Measurements from ENCODE around the gene IGF2. TPM values are rescaled to one million over a fixed set of nuclear protein-coding genes. Genes with fewer than 3 reads are reported as not detected.

The IGF2 gene
- total RNA-seq, 2 donors from 2014 or later: 0.21 to 0.77 TPM

DNA sequence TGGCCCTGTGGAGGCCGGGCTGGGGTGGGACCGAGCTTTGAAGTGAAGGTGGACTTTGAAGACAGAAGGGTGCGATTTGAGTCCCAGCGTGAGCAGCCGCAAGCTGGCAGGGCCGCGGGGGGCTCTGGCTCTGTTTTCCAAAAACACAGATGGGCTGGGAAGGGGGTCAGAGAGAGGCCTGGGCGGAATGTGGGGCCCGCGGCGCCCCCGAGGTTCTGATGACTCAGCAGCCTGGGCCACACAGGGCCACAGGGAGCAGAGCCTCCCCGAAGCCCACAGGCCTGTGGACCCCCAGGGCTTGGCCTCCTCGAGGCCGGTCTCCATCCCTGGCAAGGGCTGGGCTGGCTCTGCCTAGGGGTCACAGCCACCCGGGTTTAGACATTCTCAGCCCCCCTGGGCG, 15.7 kb upstream of the IGF2 start:
- ATAC-seq: no peak
- Mint-ChIP-seq H3K4me1 (peaks cover 5% of the 10 kb centered on the region), H3K4me3 (no peak overlapping the region), H3K36me3 (ENCODE audit: low read depth) (no peaks in the 10 kb centered on the region), H3K27me3 (peaks cover 15% of the 10 kb centered on the region), H3K27ac (no peak overlapping the region)
- no peak for DNase-seq
- no peaks in the 10 kb centered on the region for H3K9me3 ChIP-seq (ENCODE audit: control insufficient read depth, low read length, poor library complexity, severe bottlenecking)

GRCh38 chr11:2154195-2154585, 15.0 kb upstream of the IGF2 start:
- DNase-seq (no peak), ATAC-seq (no peak)
- no peaks in the 10 kb centered on the region for H3K9me3 ChIP-seq (ENCODE audit: control insufficient read depth, low read length, poor library complexity, severe bottlenecking)
- peaks cover 5% of the 10 kb centered on the region for H3K4me1 Mint-ChIP-seq
- H3K27me3 Mint-ChIP-seq: peaks cover 17% of the 10 kb centered on the region
- no peak overlapping the region for H3K4me3 Mint-ChIP-seq
- H3K27ac Mint-ChIP-seq: no peak overlapping the region
- H3K36me3 Mint-ChIP-seq (ENCODE audit: low read depth): no peaks in the 10 kb centered on the region

GRCh38 chr11:2153581-2154194, 14.5 kb upstream of the IGF2 start:
- no peaks in the 10 kb centered on the region for H3K9me3 ChIP-seq (ENCODE audit: control insufficient read depth, low read length, poor library complexity, severe bottlenecking)
- H3K4me3 Mint-ChIP-seq: no peak overlapping the region
- H3K27me3 Mint-ChIP-seq: peaks cover 22% of the 10 kb centered on the region
- peaks cover 5% of the 10 kb centered on the region for H3K4me1 Mint-ChIP-seq
- no peak overlapping the region for H3K27ac Mint-ChIP-seq
- no peaks in the 10 kb centered on the region for H3K36me3 Mint-ChIP-seq (ENCODE audit: low read depth)
- DNase-seq: no peak
- ATAC-seq: no peak

DNA sequence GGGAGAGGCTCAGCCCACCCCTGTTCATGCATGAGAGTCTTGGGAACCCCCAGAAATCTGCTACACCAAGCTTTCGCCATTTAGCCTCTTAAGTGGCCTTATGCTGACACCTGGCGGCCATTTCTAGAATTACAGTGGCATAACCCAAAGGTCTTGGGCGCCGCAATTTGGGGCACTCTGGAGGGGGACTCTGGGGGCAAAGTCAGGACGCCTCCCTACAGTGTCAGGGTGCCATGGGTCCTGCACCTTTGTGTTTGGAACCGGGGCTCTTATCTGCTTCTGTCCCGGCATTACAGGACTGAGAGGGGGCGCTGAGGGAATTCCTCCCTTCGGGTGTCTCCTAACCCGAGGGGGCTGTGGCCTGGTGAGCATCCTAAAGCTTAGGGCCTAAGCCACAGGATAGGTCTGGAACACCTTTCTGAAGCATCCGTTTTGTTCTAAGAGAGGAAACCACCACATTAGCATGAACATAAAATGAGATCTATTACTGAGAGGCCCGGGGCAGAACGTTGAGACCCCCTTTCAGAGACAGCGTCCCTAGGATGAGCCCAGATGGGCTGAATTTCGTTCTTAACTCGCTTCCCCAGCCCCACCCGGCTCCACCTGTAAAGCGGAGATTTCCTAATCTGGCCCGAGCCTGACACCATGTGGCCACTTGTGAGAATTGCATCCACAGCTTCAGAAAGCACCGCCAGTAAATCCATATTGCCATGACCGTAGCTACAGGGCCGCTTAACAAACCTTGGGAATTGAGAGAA, 12.5 kb upstream of the IGF2 start:
- H3K36me3 Mint-ChIP-seq (ENCODE audit: low read depth): no peaks in the 10 kb centered on the region
- peak; percentile 55 to 74 (median 67) for DNase-seq
- H3K27ac Mint-ChIP-seq: no peak overlapping the region
- no peaks in the 10 kb centered on the region for H3K9me3 ChIP-seq (ENCODE audit: control insufficient read depth, low read length, poor library complexity, severe bottlenecking)
- peaks cover 5% of the 10 kb centered on the region for H3K4me1 Mint-ChIP-seq
- peak; percentile 89 for ATAC-seq
- peak overlapping the region; percentile 67 for H3K4me3 Mint-ChIP-seq
- peaks cover 39% of the 10 kb centered on the region for H3K27me3 Mint-ChIP-seq

DNA sequence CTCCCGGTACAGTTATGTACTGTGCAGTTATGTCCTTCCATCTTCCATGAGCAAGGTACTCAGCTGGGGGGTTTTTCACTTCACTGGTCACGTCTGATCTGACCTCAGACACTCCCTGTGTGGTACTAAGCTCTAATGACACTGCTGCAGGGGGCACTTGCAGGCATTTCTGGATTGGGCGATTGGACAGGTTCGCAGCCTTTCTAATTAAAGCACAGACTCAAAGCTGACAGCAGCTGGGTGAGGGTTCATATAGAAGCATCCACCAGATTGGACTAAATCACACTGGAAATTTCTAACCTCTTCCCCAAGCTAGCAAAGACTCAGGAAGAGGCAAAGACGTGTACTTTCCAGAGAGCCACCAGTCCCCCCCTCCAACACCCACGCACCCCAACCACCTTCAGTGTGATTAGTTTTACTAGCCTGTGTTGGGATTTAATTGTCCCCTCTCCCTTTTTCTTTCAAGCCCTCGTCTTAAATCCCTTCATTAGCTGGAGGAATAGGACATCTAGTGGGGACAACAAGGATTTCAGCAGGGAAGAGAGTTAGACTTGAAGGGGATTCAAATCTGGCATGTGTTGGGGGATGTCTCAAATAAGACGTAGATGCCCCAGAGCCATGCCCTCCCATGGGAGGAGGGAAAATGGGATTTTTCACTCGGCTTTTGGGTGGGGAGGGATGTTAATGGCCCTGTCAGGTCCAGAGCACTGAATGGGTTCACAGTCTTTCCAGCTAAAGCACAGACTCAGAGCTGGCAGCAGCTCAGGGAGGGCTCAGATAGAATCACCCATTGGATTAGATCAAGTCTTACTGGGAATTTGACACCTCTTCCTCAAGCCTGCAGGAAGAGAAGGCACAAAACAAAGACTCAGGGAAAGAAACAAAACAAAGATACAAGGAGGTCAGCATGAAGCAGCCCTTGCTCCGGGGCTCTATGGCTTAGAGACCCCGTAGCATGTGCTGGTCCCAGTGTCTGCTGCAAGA, 11.0 kb upstream of the IGF2 start:
- peaks cover 54% of the 10 kb centered on the region for H3K27me3 Mint-ChIP-seq
- H3K36me3 Mint-ChIP-seq (ENCODE audit: low read depth): peaks cover 5% of the 10 kb centered on the region
- DNase-seq (no peak), ATAC-seq (no peak)
- no peak overlapping the region for H3K4me3 Mint-ChIP-seq
- H3K4me1 Mint-ChIP-seq: peaks cover 10% of the 10 kb centered on the region
- H3K27ac Mint-ChIP-seq: no peak overlapping the region
- no peaks in the 10 kb centered on the region for H3K9me3 ChIP-seq (ENCODE audit: control insufficient read depth, low read length, poor library complexity, severe bottlenecking)

- Mint-ChIP-seq H3K4me1 (peaks cover 10% of the 10 kb centered on the region), H3K27me3 (peaks cover 59% of the 10 kb centered on the region), H3K36me3 (ENCODE audit: low read depth) (peaks cover 5% of the 10 kb centered on the region), H3K27ac (no peak overlapping the region), H3K4me3 (no peak overlapping the region)
- no peaks in the 10 kb centered on the region for H3K9me3 ChIP-seq (ENCODE audit: control insufficient read depth, low read length, poor library complexity, severe bottlenecking)
- ATAC-seq (no peak), DNase-seq (no peak)
Observed at GRCh38 chr11:2149460-2149859, 10.3 kb upstream of the IGF2 start.

- DNase-seq (no peak), ATAC-seq (no peak)
- Mint-ChIP-seq H3K4me1 (peaks cover 10% of the 10 kb centered on the region), H3K36me3 (ENCODE audit: low read depth) (peaks cover 5% of the 10 kb centered on the region), H3K4me3 (no peak overlapping the region), H3K27ac (no peak overlapping the region), H3K27me3 (peaks cover 60% of the 10 kb centered on the region)
- H3K9me3 ChIP-seq (ENCODE audit: control insufficient read depth, low read length, poor library complexity, severe bottlenecking): no peaks in the 10 kb centered on the region
Observed at GRCh38 chr11:2148595-2148994, 9.4 kb upstream of the IGF2 start.

GRCh38 chr11:2147391-2147790, 8.2 kb upstream of the IGF2 start:
- ATAC-seq (no peak), DNase-seq (no peak)
- Mint-ChIP-seq H3K27me3 (peaks cover 72% of the 10 kb centered on the region), H3K4me3 (no peak overlapping the region), H3K36me3 (ENCODE audit: low read depth) (peaks cover 5% of the 10 kb centered on the region), H3K4me1 (peaks cover 13% of the 10 kb centered on the region), H3K27ac (no peak overlapping the region)
- H3K9me3 ChIP-seq (ENCODE audit: control insufficient read depth, low read length, poor library complexity, severe bottlenecking): no peaks in the 10 kb centered on the region

- H3K36me3 Mint-ChIP-seq (ENCODE audit: low read depth): peaks cover 5% of the 10 kb centered on the region
- H3K27me3 Mint-ChIP-seq: peaks cover 82% of the 10 kb centered on the region
- H3K27ac Mint-ChIP-seq: no peak overlapping the region
- no peak overlapping the region for H3K4me3 Mint-ChIP-seq
- DNase-seq (no peak), ATAC-seq (no peak)
- peaks cover 8% of the 10 kb centered on the region for H3K4me1 Mint-ChIP-seq
- no peaks in the 10 kb centered on the region for H3K9me3 ChIP-seq (ENCODE audit: control insufficient read depth, low read length, poor library complexity, severe bottlenecking)
Observed at GRCh38 chr11:2146051-2146450, 6.9 kb upstream of the IGF2 start.

DNA sequence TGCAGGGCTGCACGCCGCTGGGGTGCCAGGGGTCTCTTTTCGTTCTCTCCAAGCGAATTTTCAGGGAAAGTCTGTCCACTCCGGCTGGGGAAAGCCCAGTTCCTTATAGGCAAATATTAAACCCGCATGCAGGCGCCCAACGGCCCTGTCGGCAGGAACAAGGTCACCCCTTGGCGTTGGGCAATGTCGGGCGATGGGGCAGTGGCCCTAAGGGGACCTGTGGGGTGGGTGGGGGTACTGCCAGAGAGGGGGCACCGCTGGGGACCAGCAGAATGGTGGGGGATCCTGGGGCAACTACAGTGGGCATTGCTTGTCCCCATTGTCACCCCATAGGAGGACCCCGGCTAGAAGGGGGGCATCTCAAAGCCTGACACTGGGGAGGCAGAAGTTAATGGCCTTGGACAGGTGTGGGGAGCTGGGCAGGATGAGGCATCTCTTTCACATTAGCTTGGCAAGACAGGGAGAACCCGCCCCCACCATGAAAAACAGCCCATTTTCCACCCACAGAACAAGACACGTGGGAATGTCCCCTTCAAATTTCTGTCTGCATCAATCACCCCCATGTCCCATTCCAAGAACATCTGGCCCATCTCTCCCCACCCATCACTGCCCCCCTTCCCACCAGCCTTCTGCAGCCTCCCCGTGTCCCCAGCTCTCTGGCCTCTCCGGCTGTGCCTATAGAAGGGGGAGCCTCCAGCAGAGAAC, 5.5 kb upstream of the IGF2 start:
- Mint-ChIP-seq H3K4me1 (peaks cover 8% of the 10 kb centered on the region), H3K36me3 (ENCODE audit: low read depth) (peaks cover 5% of the 10 kb centered on the region), H3K27me3 (peaks cover 71% of the 10 kb centered on the region), H3K27ac (no peak overlapping the region), H3K4me3 (no peak overlapping the region)
- DNase-seq: no peak
- H3K9me3 ChIP-seq (ENCODE audit: control insufficient read depth, low read length, poor library complexity, severe bottlenecking): no peaks in the 10 kb centered on the region
- no peak for ATAC-seq

DNA sequence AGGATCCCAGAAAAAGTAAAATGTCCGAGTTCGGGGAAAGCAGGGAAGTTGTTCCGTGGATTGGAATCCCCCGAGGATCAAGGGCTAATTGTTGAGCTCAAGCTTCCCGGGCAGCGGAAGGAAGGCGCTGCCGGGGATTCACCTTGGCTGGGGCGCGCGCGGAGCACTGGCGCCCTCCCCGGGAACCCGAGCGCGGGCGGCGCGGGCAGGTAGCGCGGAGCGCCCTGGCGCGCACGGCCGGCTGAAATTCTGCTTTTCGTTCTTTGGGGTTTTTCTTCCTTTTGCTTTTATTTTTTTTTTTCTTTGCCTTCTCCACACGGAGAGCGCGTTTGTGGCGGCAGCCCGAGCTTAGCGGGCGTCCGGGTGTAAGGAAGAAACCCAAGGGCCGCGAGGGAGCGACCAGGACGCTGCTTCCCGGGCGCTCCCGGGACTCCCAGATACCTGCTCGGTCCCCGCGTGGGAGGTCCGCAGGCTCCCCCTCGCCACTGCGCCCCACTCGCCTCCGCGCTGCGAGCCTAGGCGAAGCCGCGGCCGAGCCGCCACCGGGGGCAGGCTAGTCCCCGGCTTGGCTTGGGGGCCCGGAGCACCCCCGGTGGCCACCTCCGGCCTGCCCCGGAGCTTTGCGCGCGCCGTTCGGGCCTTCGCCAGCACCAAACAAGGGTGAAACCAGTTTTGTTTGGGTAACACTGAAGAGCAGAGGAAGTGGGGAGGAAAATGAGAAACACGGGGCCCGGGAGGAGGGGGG, 4.8 kb upstream of the IGF2 start:
- Mint-ChIP-seq H3K27me3 (peaks cover 69% of the 10 kb centered on the region), H3K4me3 (peak overlapping the region; percentile 41), H3K27ac (no peak overlapping the region), H3K36me3 (ENCODE audit: low read depth) (peaks cover 5% of the 10 kb centered on the region), H3K4me1 (peaks cover 8% of the 10 kb centered on the region)
- H3K9me3 ChIP-seq (ENCODE audit: control insufficient read depth, low read length, poor library complexity, severe bottlenecking): no peaks in the 10 kb centered on the region
- ATAC-seq: no peak
- no peak for DNase-seq

- DNase-seq: no peak
- peaks cover 6% of the 10 kb centered on the region for H3K36me3 Mint-ChIP-seq (ENCODE audit: low read depth)
- no peak overlapping the region for H3K27ac Mint-ChIP-seq
- H3K9me3 ChIP-seq (ENCODE audit: control insufficient read depth, low read length, poor library complexity, severe bottlenecking): no peaks in the 10 kb centered on the region
- ATAC-seq: no peak
- peaks cover 63% of the 10 kb centered on the region for H3K27me3 Mint-ChIP-seq
- H3K4me3 Mint-ChIP-seq: peak overlapping the region; percentile 41
- peaks cover 9% of the 10 kb centered on the region for H3K4me1 Mint-ChIP-seq
Observed at GRCh38 chr11:2143477-2143798, 4.2 kb upstream of the IGF2 start.
